ENCODE data around the gene DGKB. TPM values are rescaled to one million over a fixed set of nuclear protein-coding genes. Genes with fewer than 3 reads are reported as not detected.

Gene DGKB
- total RNA-seq, 1 experiment from 2014 or later: not detected

DNA sequence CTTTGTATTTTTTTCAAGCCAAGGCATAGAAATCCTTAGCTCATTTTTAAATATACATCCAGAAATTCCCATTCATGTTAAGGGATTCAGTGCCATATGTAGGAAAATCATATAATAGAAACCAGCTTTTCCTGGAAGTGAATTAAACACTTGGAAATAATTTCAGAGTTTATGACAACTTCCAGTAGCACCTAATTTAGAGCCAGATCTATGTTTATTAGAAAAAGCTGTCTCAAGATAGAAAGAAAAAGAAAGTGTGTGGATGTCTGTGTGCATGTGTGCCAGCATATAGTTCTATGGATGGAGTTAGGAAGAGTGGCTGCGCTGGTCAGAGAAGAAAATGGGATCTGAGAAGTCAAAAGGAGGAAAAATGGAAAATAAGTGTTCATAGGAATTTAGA, 225.7 kb downstream of the DGKB start:
- TF ChIP-seq CTCF (conservative IDR thresholded peaks at IDR 0.05; ENCODE audit: low read depth, low read length) (no peak), EZH2 (IDR thresholded peaks at IDR 0.05; ENCODE audit: borderline replicate concordance, low read depth, low read length, poor library complexity, severe bottlenecking) (no peak)
- CTCF ChIA-PET: no interaction called here
- intact Hi-C loops (cut with micrococcal nuclease; ENCODE audit: unreplicated experiment): no loop called here
- POLR2A ChIA-PET (ENCODE audit: low non-redundant PET): no interaction called here
- H3K27ac ChIP-seq (ENCODE audit: low read depth, low read length, poor library complexity, severe bottlenecking): no peak overlapping the region
- no peaks in the 10 kb centered on the region for H3K4me1 ChIP-seq (ENCODE audit: insufficient read depth, low read length, poor library complexity, severe bottlenecking)
- peaks cover 10% of the 10 kb centered on the region for H3K27me3 ChIP-seq (replicated peaks; ENCODE audit: insufficient read depth, low read depth, low read length, poor library complexity)
- no peak for DNase-seq (ENCODE audit: low spot score)
- no peak overlapping the region for H3K4me3 ChIP-seq (ENCODE audit: low read depth, low read length, poor library complexity, severe bottlenecking)
- H3K9me3 ChIP-seq (ENCODE audit: low read depth, low read length, poor library complexity, severe bottlenecking): no peaks in the 10 kb centered on the region
- BruUV-seq (replicated peaks): no TSS peak
- no peaks in the 10 kb centered on the region for H3K36me3 ChIP-seq (ENCODE audit: insufficient read depth, low read length, poor library complexity, severe bottlenecking)

DNA sequence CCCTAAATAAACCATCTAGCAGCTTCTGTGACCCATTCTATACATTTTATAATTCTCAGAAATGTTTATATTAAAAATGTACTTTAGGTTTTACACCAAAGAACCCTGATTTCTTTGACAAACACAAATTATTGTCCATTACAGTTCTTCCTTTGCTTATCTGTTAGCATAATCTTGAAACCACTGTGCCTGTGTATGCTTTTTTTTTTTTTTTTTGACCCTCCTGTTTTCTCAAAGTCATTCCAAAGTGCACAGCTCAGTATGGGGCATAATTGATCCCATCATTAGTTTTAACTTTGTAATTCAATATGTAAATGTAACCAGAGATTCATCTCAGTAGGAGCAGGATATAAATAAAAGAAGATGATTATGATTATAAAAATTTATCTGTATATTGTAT, 229.3 kb downstream of the DGKB start:
- ChIA-PET CTCF (no interaction called here), POLR2A (ENCODE audit: low non-redundant PET) (no interaction called here)
- no peak overlapping the region for H3K4me3 ChIP-seq (ENCODE audit: low read depth, low read length, poor library complexity, severe bottlenecking)
- peaks cover 10% of the 10 kb centered on the region for H3K27me3 ChIP-seq (replicated peaks; ENCODE audit: insufficient read depth, low read depth, low read length, poor library complexity)
- H3K4me1 ChIP-seq (ENCODE audit: insufficient read depth, low read length, poor library complexity, severe bottlenecking): no peaks in the 10 kb centered on the region
- no peak overlapping the region for H3K27ac ChIP-seq (ENCODE audit: low read depth, low read length, poor library complexity, severe bottlenecking)
- intact Hi-C loops (cut with micrococcal nuclease; ENCODE audit: unreplicated experiment): no loop called here
- H3K9me3 ChIP-seq (ENCODE audit: low read depth, low read length, poor library complexity, severe bottlenecking): no peaks in the 10 kb centered on the region
- TF ChIP-seq CTCF (conservative IDR thresholded peaks at IDR 0.05; ENCODE audit: low read depth, low read length) (no peak), EZH2 (IDR thresholded peaks at IDR 0.05; ENCODE audit: borderline replicate concordance, low read depth, low read length, poor library complexity, severe bottlenecking) (no peak)
- no peaks in the 10 kb centered on the region for H3K36me3 ChIP-seq (ENCODE audit: insufficient read depth, low read length, poor library complexity, severe bottlenecking)
- no peak for DNase-seq (ENCODE audit: low spot score)
- BruUV-seq (replicated peaks): no TSS peak

DNA sequence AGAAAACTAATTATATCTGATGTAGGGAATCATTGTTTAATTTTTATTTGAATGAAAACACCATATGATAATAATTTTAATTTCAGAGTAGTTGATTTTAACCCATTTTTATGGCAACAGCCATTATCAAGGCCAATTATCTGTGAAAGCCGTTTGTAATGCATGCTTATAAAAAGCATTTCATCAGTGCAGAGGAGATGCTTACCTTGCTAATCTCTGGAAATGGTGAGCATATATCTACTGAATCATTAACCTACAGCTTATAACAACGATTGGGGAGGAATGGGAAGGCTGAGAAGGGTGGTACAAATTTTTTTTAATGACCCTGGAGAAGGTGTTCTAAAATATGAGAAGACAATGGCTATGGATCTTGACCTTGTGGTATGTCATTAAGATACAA, 235.6 kb downstream of the DGKB start:
- no peaks in the 10 kb centered on the region for H3K36me3 ChIP-seq (ENCODE audit: insufficient read depth, low read length, poor library complexity, severe bottlenecking)
- intact Hi-C loops (cut with micrococcal nuclease; ENCODE audit: unreplicated experiment): no loop called here
- no peak overlapping the region for H3K27ac ChIP-seq (ENCODE audit: low read depth, low read length, poor library complexity, severe bottlenecking)
- no peaks in the 10 kb centered on the region for H3K9me3 ChIP-seq (ENCODE audit: low read depth, low read length, poor library complexity, severe bottlenecking)
- no peak for DNase-seq (ENCODE audit: low spot score)
- TF ChIP-seq EZH2 (IDR thresholded peaks at IDR 0.05; ENCODE audit: borderline replicate concordance, low read depth, low read length, poor library complexity, severe bottlenecking): no peak
- no peak for TF ChIP-seq CTCF (conservative IDR thresholded peaks at IDR 0.05; ENCODE audit: low read depth, low read length)
- H3K4me3 ChIP-seq (ENCODE audit: low read depth, low read length, poor library complexity, severe bottlenecking): no peak overlapping the region
- no peaks in the 10 kb centered on the region for H3K27me3 ChIP-seq (replicated peaks; ENCODE audit: insufficient read depth, low read depth, low read length, poor library complexity)
- H3K4me1 ChIP-seq (ENCODE audit: insufficient read depth, low read length, poor library complexity, severe bottlenecking): no peaks in the 10 kb centered on the region
- POLR2A ChIA-PET (ENCODE audit: low non-redundant PET): no interaction called here
- CTCF ChIA-PET: no interaction called here
- BruUV-seq (replicated peaks): no TSS peak
